Stomach (tissue), 9 donors: Measurements from ENCODE around the gene TMEM154. TPM values are rescaled to one million over a fixed set of nuclear protein-coding genes. Genes with fewer than 3 reads are reported as not detected.
A peak's percentile ranks its signal among the peaks of the same experiment; 100 is the strongest.

Experiments
- DNase-seq, 2 donors: peaks; one replicate each; pipeline versions ENCODE4 v3.0.0 to v3.0.0-alpha.2; 2013 to 2019
- H3K27ac ChIP-seq, 5 donors: fragments of 200-600 bp in 4 of 5; sonication (generic) in 4 of 5; one replicate each; pipeline ENCODE4 v1.5.1; 2013 to 2019; ENCODE audit warnings: mild to moderate bottlenecking in 1 of 5, moderate library complexity in 1 of 5
- H3K27me3 ChIP-seq, 3 donors: fragments of 200-600 bp; sonication (generic); one replicate each; pipeline ENCODE4 v1.5.1; 2017 to 2019; ENCODE audit warnings: mixed run types in 1 of 3
- H3K36me3 ChIP-seq, 4 donors: fragments of 200-600 bp; sonication (generic); 1 replicate in 3 of 4; 2 replicates in 1 of 4; pipeline ENCODE4 v1.5.1; 2016 to 2019
- H3K4me1 ChIP-seq, 4 donors: fragments of 200-600 bp; sonication (generic); one replicate each; pipeline ENCODE4 v1.5.1; 2016 to 2019
- H3K4me3 ChIP-seq, 4 donors: fragments of 200-600 bp; sonication (generic) in 3 of 4; one replicate each; pipeline ENCODE4 v1.5.1; 2016 to 2019; ENCODE audit warnings: mild to moderate bottlenecking in 1 of 4
- H3K9me3 ChIP-seq, 4 donors: fragments of 200-600 bp; sonication (generic); one replicate each; pipeline ENCODE4 v1.5.1; 2016 to 2019
- EP300 ChIP-seq: sonication (generic); formaldehyde crosslinking; IDR thresholded peaks from one replicate; pipeline ENCODE4 v1.6.1; 2017; ENCODE audit warnings: antibody characterized with exemption
- POLR2A ChIP-seq, 4 donors: fragments of 450-650 bp; IDR thresholded peaks; one replicate each; pipeline ENCODE4 v1.6.1; 2016; ENCODE audit warnings: antibody characterized with exemption in 4 of 4, control low read depth in 2 of 4, mild to moderate bottlenecking in 1 of 4, moderate library complexity in 1 of 4
- POLR2AphosphoS5 ChIP-seq, 3 donors: sonication (generic); formaldehyde crosslinking; IDR thresholded peaks; one replicate each; pipeline ENCODE4 v1.6.1; 2016; ENCODE audit warnings: antibody characterized with exemption in 3 of 3
- WGBS, 5 donors: extraction: QIAGEN DNeasy Blood & Tissue Kit in 3 of 5; methylation state at CpG; one replicate each; pipeline versions ENCODE4 v1.1.5 to v1.1.7; 2013 to 2018; 5-methylcytosine and 5-hydroxymethylcytosine counted together
- intact Hi-C: fragments of 100-400 bp; cut with DNase I; formaldehyde crosslinking; loops from one replicate; pipeline ENCODE4 v1.15.1; 2023; ENCODE audit warnings: low total_unique reads
- polyA plus RNA-seq, 3 donors: library from polyadenylated mRNA; stranded (reverse); fragments of 200-250 nt; gene quantifications; one replicate each; pipeline ENCODE4 v1.2.3, GENCODE V29; 2013
- total RNA-seq, 5 donors: library from RNA; depleted of rRNA; stranded (reverse); fragments of >200 nt; gene quantifications; one replicate each; pipeline versions ENCODE4 v1.1.0 to v1.2.3, GENCODE V29; 2014 to 2016
- TF ChIP-seq, protein P1 (sequence below), 7 experiments: fragments of 450-650 bp in 4 of 7; fragments of 200-600 bp in 3 of 7; sonication (generic) in 3 of 7; IDR thresholded peaks; one replicate each; pipeline ENCODE4 v1.5.1; 2016 to 2019; ENCODE audit warnings: antibody characterized with exemption in 7 of 7, control low read depth in 2 of 7, mild to moderate bottlenecking in 1 of 7
- donor health status: healthy with polysubstance abuse.
- donor health status: Bipolar disorder and iron deficiency.
- donor health status: healthy.

Gene TMEM154
- total and polyA plus RNA-seq, 8 donors = under 0.01 to 5.5 (median 0.69) TPM

DNA sequence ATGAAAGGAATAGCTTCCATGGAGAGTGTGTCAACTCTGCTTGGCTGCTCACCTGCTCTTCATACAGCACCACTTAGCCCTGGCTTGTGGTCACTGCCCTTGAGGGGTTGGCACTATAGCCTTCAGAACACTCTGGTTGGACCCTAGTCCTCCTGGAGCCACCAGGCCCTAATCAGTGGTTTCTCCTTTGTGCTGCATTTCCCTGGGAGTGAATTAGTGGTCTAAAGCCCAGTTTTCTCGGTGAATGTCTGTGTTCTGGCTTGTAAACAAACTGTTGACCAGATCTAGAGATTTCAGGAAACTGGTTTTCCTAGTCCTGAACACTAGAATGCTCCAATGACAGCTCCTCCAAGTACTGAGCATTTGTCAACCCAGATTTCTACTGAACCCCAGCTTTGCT, 28.6 kb upstream of the TMEM154 start:
- DNase-seq = peak in 1 of 2 donors; percentile 55
- H3K27ac ChIP-seq = no peak overlapping the region
- 7 to 39% (median 14%) methylated on average over 1 of the region's 1 CpG for WGBS, 5 donors
- peaks cover 0 to 10% (median 0%) of the 10 kb centered on the region in 4 donors for H3K4me1 ChIP-seq
- TF ChIP-seq EP300 = no peak
- TF ChIP-seq, protein P1, sequence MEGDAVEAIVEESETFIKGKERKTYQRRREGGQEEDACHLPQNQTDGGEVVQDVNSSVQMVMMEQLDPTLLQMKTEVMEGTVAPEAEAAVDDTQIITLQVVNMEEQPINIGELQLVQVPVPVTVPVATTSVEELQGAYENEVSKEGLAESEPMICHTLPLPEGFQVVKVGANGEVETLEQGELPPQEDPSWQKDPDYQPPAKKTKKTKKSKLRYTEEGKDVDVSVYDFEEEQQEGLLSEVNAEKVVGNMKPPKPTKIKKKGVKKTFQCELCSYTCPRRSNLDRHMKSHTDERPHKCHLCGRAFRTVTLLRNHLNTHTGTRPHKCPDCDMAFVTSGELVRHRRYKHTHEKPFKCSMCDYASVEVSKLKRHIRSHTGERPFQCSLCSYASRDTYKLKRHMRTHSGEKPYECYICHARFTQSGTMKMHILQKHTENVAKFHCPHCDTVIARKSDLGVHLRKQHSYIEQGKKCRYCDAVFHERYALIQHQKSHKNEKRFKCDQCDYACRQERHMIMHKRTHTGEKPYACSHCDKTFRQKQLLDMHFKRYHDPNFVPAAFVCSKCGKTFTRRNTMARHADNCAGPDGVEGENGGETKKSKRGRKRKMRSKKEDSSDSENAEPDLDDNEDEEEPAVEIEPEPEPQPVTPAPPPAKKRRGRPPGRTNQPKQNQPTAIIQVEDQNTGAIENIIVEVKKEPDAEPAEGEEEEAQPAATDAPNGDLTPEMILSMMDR (IDR thresholded peaks at IDR 0.05) = no peak
- TF ChIP-seq POLR2A (IDR thresholded peaks at IDR 0.05) = no peak
- no peak for TF ChIP-seq POLR2AphosphoS5 (IDR thresholded peaks at IDR 0.05)
- no peak overlapping the region for H3K4me3 ChIP-seq
- intact Hi-C loops = no loop called here
- H3K36me3 ChIP-seq = no peaks in the 10 kb centered on the region
- peaks cover 0 to 16% (median 6%) of the 10 kb centered on the region in 4 donors for H3K9me3 ChIP-seq
- H3K27me3 ChIP-seq = no peaks in the 10 kb centered on the region

DNA sequence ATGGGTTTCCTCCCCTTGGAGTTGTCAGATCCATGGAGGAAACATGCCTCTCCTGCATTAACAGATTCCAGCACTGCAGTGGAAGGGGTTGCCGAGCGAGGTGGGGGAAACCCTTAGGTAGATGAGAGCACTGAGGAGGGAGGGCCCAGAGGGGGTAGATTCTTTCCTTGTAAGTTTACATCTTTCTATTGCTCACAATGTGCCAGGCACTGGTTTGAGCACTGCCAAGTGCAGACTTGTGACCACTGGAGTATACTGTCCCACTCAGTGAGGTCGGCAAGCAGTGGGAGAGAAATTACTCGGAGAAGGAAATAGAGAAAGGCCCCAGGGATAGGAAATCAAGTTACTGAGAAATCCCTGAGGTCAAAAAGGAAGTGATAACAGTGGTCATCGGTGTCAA, 27.8 kb upstream of the TMEM154 start:
- intact Hi-C loops = no loop called here
- DNase-seq = no peak
- TF ChIP-seq POLR2AphosphoS5 (IDR thresholded peaks at IDR 0.05) (no peak), EP300 (no peak), POLR2A (IDR thresholded peaks at IDR 0.05) (no peak)
- TF ChIP-seq, protein P1 (IDR thresholded peaks at IDR 0.05) = no peak

DNA sequence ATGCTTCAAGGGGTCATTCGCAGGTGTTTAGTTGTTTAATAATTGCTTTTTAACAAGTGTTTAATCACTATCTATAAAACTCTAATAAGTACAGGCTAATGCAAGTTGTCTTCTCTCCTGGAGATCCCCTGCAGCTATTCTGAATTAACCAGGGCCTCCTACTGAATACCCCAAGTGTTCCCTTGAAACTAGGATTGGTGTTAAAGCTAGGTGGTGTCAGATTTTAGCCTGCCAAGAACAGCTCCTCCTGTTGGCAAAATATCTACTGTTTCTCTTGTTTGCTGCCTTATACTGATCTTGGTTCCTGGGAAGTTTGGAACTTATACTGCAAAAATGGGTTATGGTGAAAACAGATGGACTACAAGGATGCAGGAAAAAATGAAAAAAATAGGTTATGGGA, 26.1 kb upstream of the TMEM154 start:
- DNase-seq = no peak
- Histone ChIP-seq H3K4me1 (peaks cover 0 to 10% (median 0%) of the 10 kb centered on the region in 4 donors), H3K27me3 (no peaks in the 10 kb centered on the region), H3K9me3 (peaks cover 0 to 16% (median 6%) of the 10 kb centered on the region in 4 donors), H3K36me3 (no peaks in the 10 kb centered on the region), H3K4me3 (no peak overlapping the region), H3K27ac (no peak overlapping the region)
- intact Hi-C loops = no loop called here
- TF ChIP-seq POLR2A (IDR thresholded peaks at IDR 0.05) (no peak), EP300 (no peak), POLR2AphosphoS5 (IDR thresholded peaks at IDR 0.05) (no peak)
- TF ChIP-seq, protein P1 (IDR thresholded peaks at IDR 0.05) = no peak
- 79 to 92% (median 90%) methylated on average over 1 of the region's 1 CpG for WGBS, 5 donors

More for the DNA sequence above, 27.8 kb upstream of the TMEM154 start:
- Histone ChIP-seq H3K36me3 (no peaks in the 10 kb centered on the region), H3K27me3 (no peaks in the 10 kb centered on the region), H3K27ac (no peak overlapping the region), H3K4me1 (peaks cover 0 to 10% (median 0%) of the 10 kb centered on the region in 4 donors), H3K4me3 (no peak overlapping the region), H3K9me3 (peaks cover 0 to 16% (median 6%) of the 10 kb centered on the region in 4 donors)
- WGBS, 5 donors = 74 to 86% (median 83%) methylated on average over 5 of the region's 5 CpGs

DNA sequence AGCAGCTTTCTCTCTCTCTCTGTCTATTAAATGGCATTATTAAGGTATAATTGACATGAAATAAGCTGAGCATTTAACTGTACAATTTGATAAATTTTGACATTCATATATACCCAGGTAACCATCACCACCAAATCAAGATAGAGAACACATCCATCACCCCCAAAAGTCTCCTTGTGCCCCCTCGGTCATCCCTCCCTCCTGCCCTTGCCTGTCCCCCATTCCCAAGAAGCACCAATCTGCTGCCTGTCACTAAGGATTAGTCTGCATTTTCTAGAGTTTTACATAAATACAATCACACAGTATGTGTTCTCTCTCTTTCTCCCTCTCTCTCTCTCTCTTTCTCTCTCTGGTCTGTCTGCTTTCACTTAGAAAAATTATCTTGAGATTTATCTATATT, 25.0 kb upstream of the TMEM154 start:
- peaks cover 0 to 10% (median 0%) of the 10 kb centered on the region in 4 donors for H3K4me1 ChIP-seq
- peaks cover 0 to 16% (median 6%) of the 10 kb centered on the region in 4 donors for H3K9me3 ChIP-seq
- H3K27ac ChIP-seq = no peak overlapping the region
- 74 to 96% (median 80%) methylated on average over 1 of the region's 1 CpG for WGBS, 5 donors
- no peaks in the 10 kb centered on the region for H3K36me3 ChIP-seq
- no peak overlapping the region for H3K4me3 ChIP-seq
- no peak for DNase-seq
- no peak for TF ChIP-seq POLR2AphosphoS5 (IDR thresholded peaks at IDR 0.05)
- TF ChIP-seq, protein P1 (IDR thresholded peaks at IDR 0.05) = no peak
- TF ChIP-seq POLR2A (IDR thresholded peaks at IDR 0.05) = no peak
- TF ChIP-seq EP300 = no peak
- intact Hi-C loops = no loop called here
- H3K27me3 ChIP-seq = no peaks in the 10 kb centered on the region
